A549 (cell line): ENCODE measurements around the gene TFE3.

ENCODE experiments used
- CEBPB ChIP-seq, 2 experiments: fragments of >200 bp in 1 of 2; sonication (Bioruptor Twin) in 1 of 2; formaldehyde crosslinking in 1 of 2; IDR thresholded peaks; 2 replicates each; pipeline ENCODE4 v1.6.1; 2012 to 2016
- CTCF ChIP-seq: fragments of >200 bp; sonication (Bioruptor Twin); formaldehyde crosslinking; IDR thresholded peaks from 3 replicates; pipeline ENCODE4 v1.5.1; 2016

- TF ChIP-seq CEBPB (IDR thresholded peaks at IDR 0.05), result no peak
- TF ChIP-seq CTCF, result no peak
These were observed 2.7 kb downstream of the TFE3 start for GRCh38 chrX:49040376-49040955.
